IMR-90 (cell line): ENCODE results near the gene JMJD6. TPM values are rescaled to one million over a fixed set of nuclear protein-coding genes. Genes with fewer than 3 reads are reported as not detected.

ENCODE experiments used
- ATAC-seq: fragments of 200-7000 bp; cut with Tn5 transposase; 2 replicates; pipeline ENCODE4 v1.9.1; 2020; ENCODE audit warnings: low read depth, mild to moderate bottlenecking, moderate library complexity
- BruUV-seq: library from RNA; stranded (reverse); fragments of 400-500 nt; replicated peaks from 2 replicates; lab custom pipeline; 2021; lab: Mats Ljungman, UMichigan
- CTCF ChIA-PET: fragments of 300-600 bp; formaldehyde crosslinking; extraction: SDS; loops from one replicate; lab custom pipeline; 2021; ENCODE audit warnings: antibody characterized with exemption; lab: Yijun Ruan, JAX
- POLR2A ChIA-PET: fragments of 300-600 bp; sonication (Branson Sonifier 250); formaldehyde crosslinking; loops from one replicate; lab custom pipeline; 2022; ENCODE audit warnings: antibody characterized with exemption; ENCODE audit not compliant: unreplicated experiment; lab: Charles Lee
- DNase-seq: peaks from one replicate; pipeline ENCODE4 v3.0.0; 2013
- H2AFZ ChIP-seq: replicated peaks from 2 replicates; pipeline ENCODE3; 2013; ENCODE audit warnings: low read length, mild to moderate bottlenecking; ENCODE audit not compliant: poor library complexity
- H2AK5ac ChIP-seq: 2 replicates; pipeline ENCODE4 v1.6.1; 2013; ENCODE audit warnings: low read depth, low read length, inconsistent platforms
- H2AK9ac ChIP-seq: replicated peaks from 2 replicates; pipeline ENCODE3; 2013; ENCODE audit warnings: mild to moderate bottlenecking, low read depth, low read length, moderate library complexity; ENCODE audit not compliant: poor library complexity
- H2BK120ac ChIP-seq: 2 replicates; pipeline ENCODE4 v1.6.1; 2013; ENCODE audit warnings: low read depth, low read length, inconsistent platforms
- H2BK15ac ChIP-seq: 3 replicates; pipeline ENCODE4 v1.6.1; 2013; ENCODE audit warnings: low read depth, low read length, inconsistent platforms
- H2BK20ac ChIP-seq: 2 replicates; pipeline ENCODE4 v1.6.1; 2013; ENCODE audit warnings: low read depth, mild to moderate bottlenecking, inconsistent platforms, low read length, moderate library complexity
- H2BK5ac ChIP-seq: 2 replicates; pipeline ENCODE4 v1.6.1; 2013; ENCODE audit warnings: mild to moderate bottlenecking, low read depth, low read length, inconsistent platforms; ENCODE audit not compliant: poor library complexity, severe bottlenecking
- H3K14ac ChIP-seq: replicated peaks from 2 replicates; pipeline ENCODE4 v1.6.1; 2013; ENCODE audit warnings: low read depth, low read length, inconsistent platforms
- H3K18ac ChIP-seq: 2 replicates; pipeline ENCODE4 v1.6.1; 2013; ENCODE audit warnings: low read depth, low read length, control low read depth
- H3K23ac ChIP-seq: 2 replicates; pipeline ENCODE4 v1.6.1; 2013; ENCODE audit warnings: low read depth, low read length, inconsistent platforms
- H3K27ac ChIP-seq: 2 replicates; pipeline ENCODE4 v1.5.1; 2013; ENCODE audit warnings: mild to moderate bottlenecking, control low read depth, low read length; ENCODE audit not compliant: insufficient read depth
- H3K27me3 ChIP-seq: 2 replicates; pipeline ENCODE4 v1.6.1; 2013; ENCODE audit warnings: low read length; ENCODE audit not compliant: control insufficient read depth, insufficient read depth
- H3K36me3 ChIP-seq: 2 replicates; pipeline ENCODE4 v1.6.1; 2013; ENCODE audit warnings: low read length, mixed read lengths; ENCODE audit not compliant: control insufficient read depth, insufficient read depth
- H3K4ac ChIP-seq: 2 replicates; pipeline ENCODE4 v1.6.1; 2013; ENCODE audit warnings: low read depth, low read length, inconsistent platforms
- H3K4me1 ChIP-seq: 2 replicates; pipeline ENCODE4 v1.6.1; 2013; ENCODE audit warnings: low read length, mixed read lengths; ENCODE audit not compliant: control insufficient read depth, insufficient read depth
- H3K4me2 ChIP-seq: 2 replicates; pipeline ENCODE4 v1.6.1; 2013; ENCODE audit warnings: low read depth, mild to moderate bottlenecking, control low read depth, low read length, moderate library complexity
- H3K4me3 ChIP-seq: 2 replicates; pipeline ENCODE4 v1.5.1; 2013; ENCODE audit warnings: low read depth, mild to moderate bottlenecking, control low read depth, low read length, moderate library complexity; ENCODE audit not compliant: insufficient read depth
- H3K56ac ChIP-seq: 2 replicates; pipeline ENCODE4 v1.6.1; 2013; ENCODE audit warnings: low read length, inconsistent platforms; ENCODE audit not compliant: insufficient read depth; ENCODE audit errors: extremely low read depth
- H3K79me1 ChIP-seq, 2 experiments: 2 replicates each; pipeline ENCODE4 v1.6.1; 2013; ENCODE audit warnings: low read length in 2 of 2, inconsistent platforms in 1 of 2, low read depth in 1 of 2
- H3K9ac ChIP-seq: 2 replicates; pipeline ENCODE4 v1.6.1; 2013; ENCODE audit warnings: low read depth, low read length, control low read depth
- H3K9me1 ChIP-seq: 2 replicates; pipeline ENCODE4 v1.6.1; 2013; ENCODE audit warnings: low read length, inconsistent platforms; ENCODE audit not compliant: insufficient read depth
- H3K9me3 ChIP-seq: 2 replicates; pipeline ENCODE4 v1.6.1; 2013; ENCODE audit warnings: low read length; ENCODE audit not compliant: control insufficient read depth, insufficient read depth
- H4K20me1 ChIP-seq: 2 replicates; pipeline ENCODE4 v1.6.1; 2013; ENCODE audit warnings: low read length, inconsistent platforms; ENCODE audit not compliant: insufficient read depth
- H4K5ac ChIP-seq: 2 replicates; pipeline ENCODE4 v1.6.1; 2013; ENCODE audit warnings: mild to moderate bottlenecking, low read depth, low read length, control low read depth
- H4K8ac ChIP-seq, 2 experiments: 2 replicates each; pipeline ENCODE4 v1.6.1; 2013; ENCODE audit warnings: low read depth in 2 of 2, low read length in 2 of 2, control low read depth in 1 of 2, inconsistent platforms in 1 of 2
- H4K91ac ChIP-seq: 2 replicates; pipeline ENCODE4 v1.6.1; 2013; ENCODE audit warnings: low read depth, low read length, inconsistent platforms; ENCODE audit not compliant: insufficient read depth
- BHLHE40 ChIP-seq: fragments of 150-350 bp; IDR thresholded peaks from 2 replicates; pipeline ENCODE4 v1.6.1; 2016; ENCODE audit warnings: mild to moderate bottlenecking, low read depth, low read length
- CEBPB ChIP-seq: IDR thresholded peaks from 2 replicates; pipeline ENCODE4 v1.6.1; 2012; ENCODE audit warnings: low read depth, low read length, improper control_type of control experiment
- RAD21 ChIP-seq: IDR thresholded peaks from 2 replicates; pipeline ENCODE4 v1.6.1; 2012; ENCODE audit warnings: low read length, improper control_type of control experiment
- WGBS, 2 experiments: methylation state at CpG; one replicate each; pipeline versions ENCODE4 v1.1.5 to v1.1.7; 2013; ENCODE audit warnings: missing lambda C conversion rate in 2 of 2; ENCODE audit not compliant: insufficient read length in 1 of 2; ENCODE audit errors: extremely low coverage in 2 of 2; 5-methylcytosine and 5-hydroxymethylcytosine counted together
- dilution Hi-C: fragments of 300-500 bp; cut with HindIII; formaldehyde crosslinking; loops from one replicate; pipeline ENCODE4 v1.14.3; 2018; ENCODE audit warnings: low sequenced_read_pairs; ENCODE audit not compliant: unreplicated experiment
- in situ Hi-C: fragments of 300-500 bp; cut with MboI; formaldehyde crosslinking; loops from 3 replicates; pipeline ENCODE4 v1.14.3; 2019; ENCODE audit warnings: low sequenced_read_pairs, inconsistent platforms, mixed read lengths
- intact Hi-C: fragments of 100-400 bp; cut with micrococcal nuclease; formaldehyde crosslinking; loops from 2 replicates; pipeline ENCODE4 v1.10.0; 2022
- polyA plus RNA-seq, 3 experiments: library from polyadenylated mRNA; depleted of rRNA; stranded (reverse); fragments of >200 nt; gene quantifications; 2 replicates each; pipeline ENCODE4 v1.2.3, GENCODE V29; 2012; ENCODE audit warnings: low replicate concordance in 1 of 3
- total RNA-seq: library from RNA; depleted of rRNA; stranded (reverse); fragments of >200 nt; gene quantifications from 2 replicates; pipeline ENCODE4 v1.2.3, GENCODE V29; 2012

JMJD6 gene
- total and polyA plus RNA-seq, 2 of the 4 experiments (the other 2 are of a cell fraction): 24.4 to 33.7 TPM

DNA sequence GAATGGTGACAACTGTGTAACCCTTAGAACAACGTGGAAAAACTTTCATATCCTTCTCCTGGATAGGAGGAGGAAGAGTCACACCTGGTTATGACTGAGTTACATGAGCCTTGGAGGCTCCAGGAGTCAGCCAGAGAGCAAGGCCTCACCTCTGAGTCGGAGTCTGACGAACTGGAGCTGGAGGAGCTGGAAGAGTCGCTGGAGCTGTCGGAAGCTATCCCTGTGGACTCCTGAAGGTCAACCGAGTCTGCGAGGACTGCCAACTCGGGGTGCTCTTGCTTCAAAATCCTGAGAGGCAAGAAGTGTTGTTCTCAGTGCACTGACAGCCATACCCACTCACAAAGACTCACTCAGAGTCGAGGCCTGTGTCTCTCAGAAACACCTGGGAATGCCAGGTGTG is 6.2 kb downstream of the JMJD6 start:
- no peak overlapping the region for H2AK5ac ChIP-seq
- H4K8ac ChIP-seq: no peak overlapping the region
- no peak overlapping the region for H3K4me3 ChIP-seq
- ATAC-seq (no peak), DNase-seq (no peak)
- no peak overlapping the region for H2BK5ac ChIP-seq
- CTCF ChIA-PET: no interaction called here
- H3K23ac ChIP-seq: no peak overlapping the region
- peaks cover 43 to 71% of the 10 kb centered on the region in 2 experiments for H3K79me1 ChIP-seq
- TF ChIP-seq RAD21 (no peak), CEBPB (no peak), BHLHE40 (no peak)
- H3K4ac ChIP-seq: no peak overlapping the region
- in situ Hi-C loops: no loop called here
- H4K91ac ChIP-seq: no peak overlapping the region
- H3K36me3 ChIP-seq: peaks cover 59% of the 10 kb centered on the region
- no peak overlapping the region for H2AFZ ChIP-seq
- no peak overlapping the region for H2AK9ac ChIP-seq
- no peak overlapping the region for H3K56ac ChIP-seq
- H3K27me3 ChIP-seq: no peaks in the 10 kb centered on the region
- peaks cover 13% of the 10 kb centered on the region for H3K4me1 ChIP-seq
- H3K4me2 ChIP-seq: no peak overlapping the region
- H3K14ac ChIP-seq: no peak overlapping the region
- H3K9me1 ChIP-seq: peaks cover 4% of the 10 kb centered on the region
- no peak overlapping the region for H4K5ac ChIP-seq
- no TSS peak for BruUV-seq
- no peak overlapping the region for H2BK120ac ChIP-seq
- intact Hi-C loops: no loop called here
- no peak overlapping the region for H2BK20ac ChIP-seq
- POLR2A ChIA-PET: no interaction called here
- no peaks in the 10 kb centered on the region for H3K9me3 ChIP-seq
- WGBS, 2 experiments: 100% methylated on average over 2 of the region's 9 CpGs; no CpG with 5 or more reads in 1 of the 2 experiments
- H4K20me1 ChIP-seq: peaks cover 48% of the 10 kb centered on the region
- no peak overlapping the region for H3K9ac ChIP-seq
- H3K27ac ChIP-seq: no peak overlapping the region
- H3K18ac ChIP-seq: no peak overlapping the region
- dilution Hi-C loops: no loop called here
- no peak overlapping the region for H2BK15ac ChIP-seq
